Stimulated activated CD4-positive, alpha-beta T cell treated with anti-CD3 and anti-CD28 coated beads, Interleukin-4, amount 100 ng/mL, for 48 hours (primary cell): Measurements from ENCODE around the gene GNB4.

Experiments used
- DNase-seq, 2 donors: peaks; one replicate each; pipeline ENCODE4 v3.0.0-alpha.2; 2020; ENCODE audit warnings: low read depth in 2 of 2

Gene GNB4

DNA sequence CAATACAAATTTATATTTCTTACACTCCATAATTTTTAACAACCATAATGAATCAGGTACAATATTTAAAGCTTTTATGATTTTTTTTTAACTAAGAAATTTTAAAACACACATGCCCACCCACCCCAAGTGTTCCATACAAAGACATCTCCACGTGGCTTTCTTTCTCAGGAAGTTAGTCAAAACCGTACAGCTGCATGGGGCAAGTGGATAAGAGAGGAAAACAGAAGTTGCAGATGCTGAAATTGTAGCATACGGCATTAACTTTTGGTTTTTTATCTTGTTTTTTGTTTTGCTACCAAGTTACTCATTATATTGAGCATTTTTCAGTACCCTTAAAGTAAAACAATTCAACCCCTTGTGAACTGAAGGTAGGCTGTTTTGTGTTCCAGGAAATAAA lies 14.8 kb downstream of the GNB4 start:
- no peak for DNase-seq

- DNase-seq = no peak
These were observed 18.8 kb downstream of the GNB4 start for GRCh38 chr3:179432451-179432850.

GRCh38 chr3:179432021-179432420 lies 19.2 kb downstream of the GNB4 start:
- no peak for DNase-seq

- DNase-seq = no peak
These were observed 20.9 kb downstream of the GNB4 start for GRCh38 chr3:179430277-179430870.

- no peak for DNase-seq
These were observed 22.3 kb downstream of the GNB4 start for GRCh38 chr3:179428876-179429548.

GRCh38 chr3:179425075-179425474 lies 26.2 kb downstream of the GNB4 start:
- DNase-seq = no peak

GRCh38 chr3:179421500-179421899 lies 29.8 kb downstream of the GNB4 start:
- no peak for DNase-seq

DNA sequence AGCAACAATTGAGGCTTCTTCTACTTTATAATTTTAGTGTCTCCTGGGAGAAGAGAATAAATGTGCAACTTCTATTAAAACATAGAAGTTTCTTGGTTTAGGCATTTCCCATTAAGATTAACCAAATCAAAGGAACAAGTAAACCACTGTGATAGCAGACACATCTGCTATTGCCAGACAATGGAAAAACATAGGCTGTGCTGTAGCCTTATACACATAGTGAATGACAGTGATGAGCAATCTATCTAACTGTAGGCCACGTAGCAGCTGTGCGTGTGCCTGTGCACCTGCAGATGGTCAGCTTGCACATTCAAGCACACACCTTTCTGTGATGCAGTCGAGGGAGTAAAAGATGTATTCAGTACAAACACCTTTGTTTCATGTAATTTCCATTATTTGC lies 32.7 kb downstream of the GNB4 start:
- no peak for DNase-seq

- no peak for DNase-seq
These were observed 34.6 kb downstream of the GNB4 start for GRCh38 chr3:179416681-179417080.

GRCh38 chr3:179415377-179415776 lies 35.9 kb downstream of the GNB4 start:
- DNase-seq = no peak

- no peak for DNase-seq
These were observed 36.5 kb downstream of the GNB4 start for GRCh38 chr3:179414804-179415203.

DNA sequence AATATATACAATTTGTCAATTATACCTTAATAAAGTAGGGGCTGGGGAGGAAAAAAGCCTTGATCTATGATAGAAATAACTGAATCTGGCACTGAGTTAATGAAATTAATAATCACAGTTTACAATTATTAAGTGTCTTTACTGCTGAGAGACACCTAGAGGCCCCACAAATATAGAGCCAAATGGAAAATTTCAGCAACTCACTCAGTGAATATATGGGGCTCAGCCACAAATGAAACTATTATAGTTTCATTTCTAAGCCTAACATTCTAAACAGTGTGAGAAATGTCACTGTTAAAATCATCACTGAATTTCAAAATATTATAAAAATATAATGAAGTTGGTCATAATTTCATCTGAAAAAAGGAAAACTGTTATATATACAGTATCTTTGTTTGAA lies 40.3 kb downstream of the GNB4 start:
- no peak for DNase-seq

- DNase-seq = no peak
These were observed 40.9 kb downstream of the GNB4 start for GRCh38 chr3:179410331-179410730.

DNA sequence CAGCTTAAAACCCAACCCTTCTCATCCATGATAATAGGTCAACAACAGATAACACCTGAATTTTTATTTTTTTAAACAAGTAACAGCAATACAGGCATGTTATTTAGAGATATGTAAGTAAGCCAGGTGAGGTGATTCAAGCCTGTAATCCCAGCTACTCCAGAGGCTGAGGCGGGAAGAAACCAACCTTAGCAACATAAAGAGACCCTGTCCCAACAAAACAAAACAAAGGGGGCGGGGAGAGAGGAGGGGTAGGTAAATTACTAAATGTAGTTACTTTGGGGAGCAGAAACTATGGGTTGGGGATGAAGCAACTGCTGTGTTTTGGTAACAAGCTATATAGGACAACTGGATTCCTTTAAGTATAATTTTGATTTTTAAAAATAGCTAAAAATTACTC lies 47.0 kb downstream of the GNB4 start:
- no peak for DNase-seq

GRCh38 chr3:179402963-179403362 lies 48.3 kb downstream of the GNB4 start:
- no peak for DNase-seq

DNA sequence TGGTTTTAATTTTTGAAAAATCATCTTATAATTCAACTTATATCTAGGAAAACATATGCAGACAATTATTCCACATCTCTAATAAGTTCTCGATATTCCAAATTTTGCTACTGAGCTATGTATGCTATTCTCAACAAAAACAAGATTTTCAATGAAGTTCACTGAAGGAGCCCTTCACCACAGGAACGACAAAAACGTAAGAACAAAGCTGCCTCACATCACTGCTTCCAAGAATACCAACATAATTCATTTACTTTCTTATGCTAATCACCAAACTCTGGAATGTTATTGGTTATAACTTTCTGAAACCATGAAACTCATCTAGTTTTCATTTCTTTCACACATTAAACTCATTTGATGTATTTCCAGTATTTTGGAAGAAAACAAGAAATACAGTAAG lies 49.7 kb downstream of the GNB4 start:
- no peak for DNase-seq

- no peak for DNase-seq
These were observed 52.6 kb downstream of the GNB4 start for GRCh38 chr3:179398574-179399231.

- DNase-seq = no peak
These were observed 59.4 kb downstream of the GNB4 start for GRCh38 chr3:179391906-179392305.

DNA sequence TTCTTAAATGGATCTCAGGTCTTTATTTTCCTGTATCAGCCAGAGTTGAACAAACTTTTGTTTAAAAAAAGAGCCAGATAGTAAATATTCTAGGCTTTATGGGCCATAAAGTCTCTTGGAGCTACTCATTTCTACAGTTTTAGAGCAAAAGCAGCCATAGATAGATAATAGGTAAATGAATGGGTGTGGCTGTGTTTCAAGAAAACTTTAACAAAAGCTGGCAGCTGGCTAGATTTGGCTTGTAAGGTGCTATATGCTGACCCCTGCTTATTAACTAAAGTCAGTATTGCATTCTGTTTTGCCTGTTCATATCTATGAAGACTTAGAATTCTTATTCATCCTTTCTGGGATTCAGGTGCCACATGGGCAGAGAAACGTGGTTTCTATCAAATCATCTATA lies 74.8 kb downstream of the GNB4 start:
- DNase-seq = no peak

DNA sequence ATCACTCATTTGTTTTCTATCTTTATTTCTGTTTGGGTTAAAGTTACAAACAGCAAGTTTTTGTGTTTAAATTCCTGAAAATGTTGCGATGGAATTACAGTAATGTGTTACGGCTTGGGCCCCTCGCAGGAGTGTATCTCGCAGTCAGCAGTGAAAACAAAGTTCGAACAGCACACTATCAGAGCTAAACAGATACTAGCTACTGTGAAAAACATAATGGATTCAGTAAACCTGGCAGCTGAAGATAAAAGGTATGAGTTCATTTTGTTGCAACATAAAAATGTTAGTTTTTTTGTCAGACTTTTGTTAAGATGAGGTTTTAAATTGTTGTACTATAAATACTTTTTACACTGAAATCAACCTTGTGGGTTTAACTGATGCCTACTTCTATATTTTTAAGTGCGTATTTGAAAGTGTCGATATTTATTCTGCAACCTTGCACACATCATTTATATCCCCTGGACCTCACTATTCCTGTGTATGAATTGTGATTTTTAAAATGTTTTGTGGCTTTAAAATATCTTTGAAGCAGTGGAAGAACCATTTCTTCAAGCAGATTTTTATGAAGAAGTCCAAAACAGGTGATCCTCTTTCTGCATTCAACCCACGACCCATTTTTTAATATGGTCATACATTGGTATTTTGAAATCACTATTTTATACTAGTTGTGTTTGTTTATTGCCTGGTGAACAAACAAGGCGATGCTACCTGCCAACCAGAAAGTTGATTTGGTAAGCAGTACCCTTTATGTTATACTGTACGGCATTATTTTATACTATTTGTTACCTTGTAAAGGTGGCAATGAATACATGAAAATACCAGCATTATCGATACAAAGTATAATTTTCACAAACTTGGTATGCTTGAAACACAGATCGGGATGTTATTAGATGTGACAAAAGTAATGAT lies 75.9 kb downstream of the GNB4 start:
- DNase-seq = no peak

DNA sequence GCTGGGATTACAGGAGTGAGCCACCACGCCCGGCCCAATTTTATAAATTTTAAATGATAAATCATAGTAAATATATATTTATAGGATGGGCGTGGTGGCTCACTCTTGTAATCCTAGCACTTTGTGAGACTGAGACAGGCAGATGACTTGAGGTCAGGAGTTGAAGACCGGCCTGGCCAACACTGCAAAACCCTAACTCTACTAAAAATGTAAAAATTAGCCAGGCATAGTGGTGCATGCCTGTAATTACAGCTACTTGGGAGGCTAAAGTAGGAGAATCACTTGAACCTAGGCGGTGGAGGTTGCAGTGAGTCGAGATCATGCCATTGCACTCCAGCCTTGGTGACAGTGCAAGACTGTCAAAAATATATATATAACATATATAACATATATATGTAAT lies 77.3 kb downstream of the GNB4 start:
- no peak for DNase-seq

DNA sequence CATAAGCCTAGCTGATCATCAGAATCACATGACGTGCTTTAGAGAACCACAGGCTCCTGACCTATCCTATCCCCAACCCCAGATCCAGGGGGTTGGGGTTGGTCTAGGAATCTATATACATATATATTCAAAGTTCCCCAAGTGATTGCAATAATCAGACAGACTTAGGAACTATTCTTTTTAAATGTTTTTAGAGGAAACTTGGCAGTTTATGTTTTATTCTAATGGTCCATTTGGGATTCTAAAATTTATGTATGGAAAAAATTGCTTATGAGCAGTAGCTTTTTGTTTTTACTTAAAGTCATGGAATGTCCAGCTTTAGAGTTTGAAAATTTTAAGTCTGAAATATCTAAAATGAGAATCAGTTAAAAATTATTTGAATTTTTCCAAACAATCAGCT lies 81.6 kb downstream of the GNB4 start:
- DNase-seq = no peak
